OCI-LY1 (cell line): ENCODE results near the gene LNX1.

Experiments
- H2AFZ ChIP-seq: fragments of 200-600 bp; sonication (generic), shearing (Covaris generic); 2 replicates; pipeline ENCODE4 v1.6.0; 2014; ENCODE audit warnings: antibody characterized with exemption, mild to moderate bottlenecking, low read length
- H3F3A ChIP-seq: fragments of 200-600 bp; sonication (generic), shearing (Covaris generic); 2 replicates; pipeline ENCODE4 v1.6.0; 2014; ENCODE audit warnings: mild to moderate bottlenecking, antibody characterized with exemption, low read length, moderate library complexity; ENCODE audit not compliant: insufficient read depth
- H3K27ac ChIP-seq: fragments of 200-600 bp; sonication (generic); 2 replicates; pipeline ENCODE4 v1.5.1; 2014; ENCODE audit warnings: low read length, mixed run types, mild to moderate bottlenecking, low read depth; ENCODE audit not compliant: poor library complexity, severe bottlenecking
- H3K27me3 ChIP-seq: fragments of 200-600 bp; sonication (generic); 2 replicates; pipeline ENCODE4 v1.6.0; 2014; ENCODE audit warnings: antibody characterized with exemption, mild to moderate bottlenecking, low read length, moderate library complexity; ENCODE audit not compliant: insufficient read depth
- H3K36me3 ChIP-seq: fragments of 200-600 bp; sonication (generic); 2 replicates; pipeline ENCODE4 v1.6.1; 2014; ENCODE audit warnings: mild to moderate bottlenecking, antibody characterized with exemption, low read length, moderate library complexity, mixed read lengths; ENCODE audit not compliant: insufficient read depth
- H3K4me1 ChIP-seq: fragments of 200-600 bp; sonication (generic); 2 replicates; pipeline ENCODE4 v1.5.1; 2014; ENCODE audit warnings: mild to moderate bottlenecking, low read length, moderate library complexity; ENCODE audit not compliant: insufficient read depth, severe bottlenecking
- H3K4me2 ChIP-seq: fragments of 200-600 bp; sonication (generic), shearing (Covaris generic); 2 replicates; pipeline ENCODE4 v1.6.1; 2014; ENCODE audit warnings: low read length
- H3K4me3 ChIP-seq: fragments of 200-600 bp; sonication (generic); 2 replicates; pipeline ENCODE4 v1.5.1; 2014; ENCODE audit warnings: low read length, low read depth, mild to moderate bottlenecking, mixed read lengths; ENCODE audit not compliant: poor library complexity, severe bottlenecking
- H3K79me2 ChIP-seq: fragments of 200-600 bp; shearing (Covaris generic); 2 replicates; pipeline ENCODE4 v1.6.1; 2016; ENCODE audit warnings: mixed run types, low read length, mixed read lengths; ENCODE audit not compliant: insufficient read depth
- H3K9ac ChIP-seq: fragments of 200-600 bp; sonication (generic), shearing (Covaris generic); 2 replicates; pipeline ENCODE4 v1.6.1; 2014; ENCODE audit warnings: mild to moderate bottlenecking, low read length, mixed read lengths
- H3K9me2 ChIP-seq: fragments of 200-600 bp; sonication (generic), shearing (Covaris generic); 2 replicates; pipeline ENCODE4 v1.6.1; 2014; ENCODE audit warnings: low read depth, mild to moderate bottlenecking, low read length, mixed read lengths
- H3K9me3 ChIP-seq: fragments of 200-600 bp; shearing (Covaris generic); 2 replicates; pipeline ENCODE4 v1.6.1; 2014; ENCODE audit warnings: low read length, mixed read lengths
- H4K20me1 ChIP-seq: fragments of 200-600 bp; sonication (generic), shearing (Covaris generic); 2 replicates; pipeline ENCODE4 v1.6.0; 2016; ENCODE audit warnings: mild to moderate bottlenecking, low read length; ENCODE audit not compliant: insufficient read depth
- EZH2 ChIP-seq: fragments of 200-600 bp; sonication (generic), shearing (Covaris generic); IDR thresholded peaks from 2 replicates; pipeline ENCODE4 v1.8.0; 2017; ENCODE audit warnings: borderline replicate concordance, mixed run types, mild to moderate bottlenecking, antibody characterized with exemption, low read length, moderate library complexity, mixed read lengths
- TF ChIP-seq, protein P1 (sequence below): fragments of 200-600 bp; sonication (generic), shearing (Covaris generic); IDR thresholded peaks from 2 replicates; pipeline ENCODE4 v1.5.1; 2017; ENCODE audit warnings: mild to moderate bottlenecking, antibody characterized with exemption, low read length, moderate library complexity, mixed read lengths

Gene LNX1

DNA sequence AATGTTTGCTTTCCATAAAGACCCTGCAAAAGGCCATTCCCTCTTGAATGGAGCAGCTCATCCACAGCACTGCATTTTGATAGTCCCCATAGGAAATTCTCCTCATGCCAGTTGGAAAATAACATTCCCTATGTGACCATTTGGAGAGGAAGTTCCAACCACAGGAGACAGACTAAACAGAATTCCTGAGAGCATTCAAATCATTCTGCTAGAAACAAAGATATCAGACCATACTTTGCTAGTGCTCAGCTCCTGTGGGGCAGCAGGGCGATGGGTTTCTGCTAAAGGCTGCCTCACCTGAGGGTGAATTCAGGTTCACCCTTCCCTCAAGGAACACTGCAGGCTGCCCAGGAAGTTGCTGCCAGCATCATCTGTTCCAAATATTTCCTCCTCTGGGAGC is 58.8 kb downstream of the LNX1 start:
- Histone ChIP-seq H3K4me2 (no peak overlapping the region), H3K9me3 (no peaks in the 10 kb centered on the region), H3K27me3 (no peaks in the 10 kb centered on the region; the same call in 1 of the 2 replicates), H3K79me2 (no peaks in the 10 kb centered on the region), H4K20me1 (no peaks in the 10 kb centered on the region), H3K9me2 (no peaks in the 10 kb centered on the region), H3K36me3 (no peaks in the 10 kb centered on the region), H3K27ac (no peak overlapping the region), H2AFZ (no peak overlapping the region), H3K4me3 (no peak overlapping the region), H3K4me1 (no peaks in the 10 kb centered on the region), H3F3A (no peaks in the 10 kb centered on the region), H3K9ac (no peak overlapping the region)
- TF ChIP-seq, protein P1, sequence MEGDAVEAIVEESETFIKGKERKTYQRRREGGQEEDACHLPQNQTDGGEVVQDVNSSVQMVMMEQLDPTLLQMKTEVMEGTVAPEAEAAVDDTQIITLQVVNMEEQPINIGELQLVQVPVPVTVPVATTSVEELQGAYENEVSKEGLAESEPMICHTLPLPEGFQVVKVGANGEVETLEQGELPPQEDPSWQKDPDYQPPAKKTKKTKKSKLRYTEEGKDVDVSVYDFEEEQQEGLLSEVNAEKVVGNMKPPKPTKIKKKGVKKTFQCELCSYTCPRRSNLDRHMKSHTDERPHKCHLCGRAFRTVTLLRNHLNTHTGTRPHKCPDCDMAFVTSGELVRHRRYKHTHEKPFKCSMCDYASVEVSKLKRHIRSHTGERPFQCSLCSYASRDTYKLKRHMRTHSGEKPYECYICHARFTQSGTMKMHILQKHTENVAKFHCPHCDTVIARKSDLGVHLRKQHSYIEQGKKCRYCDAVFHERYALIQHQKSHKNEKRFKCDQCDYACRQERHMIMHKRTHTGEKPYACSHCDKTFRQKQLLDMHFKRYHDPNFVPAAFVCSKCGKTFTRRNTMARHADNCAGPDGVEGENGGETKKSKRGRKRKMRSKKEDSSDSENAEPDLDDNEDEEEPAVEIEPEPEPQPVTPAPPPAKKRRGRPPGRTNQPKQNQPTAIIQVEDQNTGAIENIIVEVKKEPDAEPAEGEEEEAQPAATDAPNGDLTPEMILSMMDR: no peak
- TF ChIP-seq EZH2: no peak

DNA sequence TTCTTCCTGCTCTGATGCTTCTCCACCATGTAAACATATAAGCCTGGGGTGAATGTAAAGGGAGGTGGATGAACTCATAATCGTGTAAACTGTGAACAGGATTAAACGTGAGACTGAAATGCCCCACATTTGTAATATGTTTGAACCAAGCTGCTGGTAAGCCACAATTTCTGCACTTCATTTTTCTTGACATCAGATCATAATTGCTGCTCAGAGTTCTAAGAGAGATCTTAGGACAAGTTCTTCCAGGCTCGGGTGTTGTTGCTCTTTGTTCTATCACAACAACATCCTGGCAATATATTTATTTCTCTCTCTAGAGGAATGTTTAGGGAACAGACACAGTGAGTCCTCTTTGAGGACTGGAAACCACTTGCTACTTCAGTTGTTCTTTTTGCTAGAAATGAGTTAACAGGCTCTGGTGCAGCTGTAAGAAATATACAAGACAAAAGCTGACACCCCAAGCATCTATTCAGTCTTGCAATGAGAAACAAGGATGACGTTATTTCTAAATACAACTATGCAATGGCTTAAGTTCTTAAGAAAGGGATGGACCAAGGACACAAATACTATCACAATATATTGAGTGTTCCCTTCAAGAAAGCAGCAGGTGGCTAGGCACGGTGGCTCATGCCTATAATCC is 59.6 kb downstream of the LNX1 start:
- Histone ChIP-seq H4K20me1 (no peaks in the 10 kb centered on the region), H3K9me2 (no peaks in the 10 kb centered on the region), H3K36me3 (no peaks in the 10 kb centered on the region), H3K27ac (no peak overlapping the region), H3K9me3 (no peaks in the 10 kb centered on the region), H3K4me1 (no peaks in the 10 kb centered on the region), H3K27me3 (no peaks in the 10 kb centered on the region; the same call in 1 of the 2 replicates), H3K4me3 (no peak overlapping the region), H3F3A (no peaks in the 10 kb centered on the region), H2AFZ (no peak overlapping the region), H3K4me2 (no peak overlapping the region), H3K79me2 (no peaks in the 10 kb centered on the region), H3K9ac (no peak overlapping the region)
- TF ChIP-seq, protein P1: no peak
- no peak for TF ChIP-seq EZH2

DNA sequence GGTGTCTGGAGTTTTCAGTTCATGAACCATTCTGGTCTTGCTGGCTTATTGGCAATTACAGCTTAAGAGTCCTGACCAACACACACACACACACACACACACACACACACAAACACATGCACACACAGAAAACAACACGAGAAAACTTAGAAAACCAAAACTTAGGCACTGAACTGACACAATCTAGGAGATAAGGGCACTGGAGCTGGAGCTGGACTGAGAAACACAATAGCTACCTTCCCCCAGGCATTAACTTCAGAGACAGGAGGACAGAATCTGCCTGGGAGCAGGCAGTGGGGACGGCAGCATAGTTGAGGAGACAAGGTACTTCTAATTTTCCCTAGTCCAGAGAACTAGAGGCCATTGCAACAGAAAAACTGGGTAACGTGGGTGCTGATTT is 62.3 kb downstream of the LNX1 start:
- no peak overlapping the region for H3K27ac ChIP-seq
- no peak overlapping the region for H3K4me3 ChIP-seq
- H2AFZ ChIP-seq: no peak overlapping the region
- H3K4me1 ChIP-seq: no peaks in the 10 kb centered on the region
- no peaks in the 10 kb centered on the region for H3K36me3 ChIP-seq
- no peak overlapping the region for H3K4me2 ChIP-seq
- H3K9me2 ChIP-seq: no peaks in the 10 kb centered on the region
- H4K20me1 ChIP-seq: no peaks in the 10 kb centered on the region
- no peaks in the 10 kb centered on the region for H3K9me3 ChIP-seq
- no peaks in the 10 kb centered on the region for H3K79me2 ChIP-seq
- TF ChIP-seq EZH2: no peak
- TF ChIP-seq, protein P1: no peak
- H3K9ac ChIP-seq: no peak overlapping the region
- no peaks in the 10 kb centered on the region for H3F3A ChIP-seq
- no peaks in the 10 kb centered on the region; the same call in 1 of the 2 replicates for H3K27me3 ChIP-seq
